SK-N-SH (cell line): ENCODE data around the gene SNX5.

ENCODE experiments used
- CHD2 ChIP-seq: fragments of 150-350 bp; IDR thresholded peaks from 2 replicates; pipeline ENCODE4 v1.6.1; 2018; ENCODE audit warnings: low read length; ENCODE audit not compliant: partially characterized antibody
- MAX ChIP-seq: IDR thresholded peaks from 2 replicates; pipeline ENCODE4 v1.4.0; 2012; ENCODE audit warnings: low read depth
- POLR2AphosphoS5 ChIP-seq: IDR thresholded peaks from 2 replicates; pipeline ENCODE4 v1.6.1; 2012; ENCODE audit warnings: low read depth, low read length
- TCF12 ChIP-seq: IDR thresholded peaks from 2 replicates; pipeline ENCODE4 v1.4.0; 2012
- YY1 ChIP-seq: IDR thresholded peaks from 2 replicates; pipeline ENCODE4 v1.4.0; 2012; ENCODE audit warnings: low read depth, mild to moderate bottlenecking

GRCh38 chr20:17905544-17905943, 63.0 kb downstream of the SNX5 start:
- TF ChIP-seq TCF12 (no peak), POLR2AphosphoS5 (no peak), YY1 (no peak), MAX (no peak), CHD2 (no peak)
